Tibial nerve (tissue), 4 donors: ENCODE measurements around the gene GGTLC3.
"Not testable (repeated sequence)": the region's sequence is repeated elsewhere in the genome, so short reads cannot be mapped to it uniquely, and the experiment has no call there.

Source experiments
- CTCF ChIP-seq, 5 experiments: fragments of 200-600 bp in 3 of 5; fragments of 450-650 bp in 2 of 5; sonication (generic) in 3 of 5; IDR thresholded peaks; one replicate each; pipeline ENCODE4 v1.5.1; 2016 to 2019; ENCODE audit warnings: antibody characterized with exemption in 5 of 5, mild to moderate bottlenecking in 3 of 5, moderate library complexity in 2 of 5
- EP300 ChIP-seq, 2 donors: sonication (generic); formaldehyde crosslinking; IDR thresholded peaks; one replicate each; pipeline ENCODE4 v1.6.1; 2017; ENCODE audit warnings: antibody characterized with exemption in 2 of 2, mild to moderate bottlenecking in 1 of 2
- POLR2A ChIP-seq, 2 donors: fragments of 450-650 bp; IDR thresholded peaks; one replicate each; pipeline ENCODE4 v1.6.1; 2017; ENCODE audit warnings: antibody characterized with exemption in 2 of 2, mild to moderate bottlenecking in 2 of 2, moderate library complexity in 2 of 2

GRCh38 chr22:18534315-18534714 is 16.4 kb upstream of the GGTLC3 start:
- TF ChIP-seq CTCF, POLR2A, EP300 (IDR thresholded peaks at IDR 0.05): not testable (repeated sequence)
